Uterus (tissue), 2 donors: ENCODE data around the gene BBX.

Source experiments
- POLR2A ChIP-seq, 2 donors: fragments of 450-650 bp; IDR thresholded peaks; one replicate each; pipeline ENCODE4 v1.6.1; 2016; ENCODE audit warnings: antibody characterized with exemption in 2 of 2, mild to moderate bottlenecking in 1 of 2, moderate library complexity in 1 of 2
- TF ChIP-seq, protein P1 (sequence below), 4 experiments: fragments of 200-600 bp in 2 of 4; fragments of 450-650 bp in 2 of 4; sonication (generic) in 2 of 4; IDR thresholded peaks; one replicate each; pipeline ENCODE4 v1.5.1; 2016 to 2019; ENCODE audit warnings: antibody characterized with exemption in 4 of 4, mild to moderate bottlenecking in 2 of 4, moderate library complexity in 1 of 4

- no peak for TF ChIP-seq POLR2A (IDR thresholded peaks at IDR 0.05)
- TF ChIP-seq, protein P1, sequence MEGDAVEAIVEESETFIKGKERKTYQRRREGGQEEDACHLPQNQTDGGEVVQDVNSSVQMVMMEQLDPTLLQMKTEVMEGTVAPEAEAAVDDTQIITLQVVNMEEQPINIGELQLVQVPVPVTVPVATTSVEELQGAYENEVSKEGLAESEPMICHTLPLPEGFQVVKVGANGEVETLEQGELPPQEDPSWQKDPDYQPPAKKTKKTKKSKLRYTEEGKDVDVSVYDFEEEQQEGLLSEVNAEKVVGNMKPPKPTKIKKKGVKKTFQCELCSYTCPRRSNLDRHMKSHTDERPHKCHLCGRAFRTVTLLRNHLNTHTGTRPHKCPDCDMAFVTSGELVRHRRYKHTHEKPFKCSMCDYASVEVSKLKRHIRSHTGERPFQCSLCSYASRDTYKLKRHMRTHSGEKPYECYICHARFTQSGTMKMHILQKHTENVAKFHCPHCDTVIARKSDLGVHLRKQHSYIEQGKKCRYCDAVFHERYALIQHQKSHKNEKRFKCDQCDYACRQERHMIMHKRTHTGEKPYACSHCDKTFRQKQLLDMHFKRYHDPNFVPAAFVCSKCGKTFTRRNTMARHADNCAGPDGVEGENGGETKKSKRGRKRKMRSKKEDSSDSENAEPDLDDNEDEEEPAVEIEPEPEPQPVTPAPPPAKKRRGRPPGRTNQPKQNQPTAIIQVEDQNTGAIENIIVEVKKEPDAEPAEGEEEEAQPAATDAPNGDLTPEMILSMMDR (IDR thresholded peaks at IDR 0.05): no peak
Observed at GRCh38 chr3:107683447-107683846, 160.7 kb downstream of the BBX start.
